Spleen (tissue), 11 donors: ENCODE measurements around the gene LAMTOR2. TPM values are rescaled to one million over a fixed set of nuclear protein-coding genes. Genes with fewer than 3 reads are reported as not detected.

Experiments used
- DNase-seq: peaks from one replicate; pipeline ENCODE4 v3.0.0-alpha.2; 2020
- H3K27ac ChIP-seq, 8 donors: fragments of 200-600 bp; sonication (generic) in 7 of 8; 1 replicate in 4 of 8; 2 replicates in 4 of 8; pipeline versions ENCODE4 v1.5.0 to v1.8.0; 2016 to 2021; ENCODE audit warnings: inconsistent platforms in 4 of 8, mild to moderate bottlenecking in 4 of 8, moderate library complexity in 1 of 8
- H3K27me3 ChIP-seq, 7 donors: fragments of 200-600 bp; sonication (generic) in 6 of 7; replicated peaks in 1 of 7; 1 replicate in 4 of 7; 2 replicates in 3 of 7; pipeline versions ENCODE4 v1.5.0 to v1.8.0; 2016 to 2021; ENCODE audit warnings: inconsistent platforms in 3 of 7, mild to moderate bottlenecking in 1 of 7
- H3K36me3 ChIP-seq, 6 donors: fragments of 200-600 bp; sonication (generic) in 5 of 6; 1 replicate in 4 of 6; 2 replicates in 2 of 6; pipeline versions ENCODE4 v1.5.0 to v1.8.0; 2016 to 2021; ENCODE audit warnings: inconsistent platforms in 2 of 6
- H3K4me1 ChIP-seq, 6 donors: fragments of 200-600 bp; sonication (generic) in 5 of 6; 1 replicate in 3 of 6; 2 replicates in 3 of 6; pipeline versions ENCODE4 v1.5.0 to v1.8.0; 2016 to 2021; ENCODE audit warnings: inconsistent platforms in 3 of 6
- H3K4me3 ChIP-seq, 8 donors: fragments of 200-600 bp; sonication (generic) in 7 of 8; 1 replicate in 4 of 8; 2 replicates in 4 of 8; pipeline versions ENCODE4 v1.5.0 to v1.8.0; 2016 to 2021; ENCODE audit warnings: inconsistent platforms in 4 of 8, mild to moderate bottlenecking in 4 of 8, moderate library complexity in 2 of 8
- H3K9me3 ChIP-seq, 8 donors: fragments of 200-600 bp; sonication (generic) in 7 of 8; 1 replicate in 4 of 8; 2 replicates in 4 of 8; pipeline versions ENCODE4 v1.5.0 to v1.8.0; 2016 to 2021; ENCODE audit warnings: inconsistent platforms in 4 of 8
- POLR2A ChIP-seq, 3 donors: fragments of 450-650 bp; IDR thresholded peaks; one replicate each; pipeline ENCODE4 v1.5.1; 2017; ENCODE audit warnings: antibody characterized with exemption in 3 of 3, mild to moderate bottlenecking in 1 of 3
- POLR2AphosphoS5 ChIP-seq, 3 donors: sonication (generic); formaldehyde crosslinking; IDR thresholded peaks; one replicate each; pipeline ENCODE4 v1.5.1; 2017; ENCODE audit warnings: antibody characterized with exemption in 3 of 3
- WGBS, 5 donors: extraction: QIAGEN DNeasy Blood & Tissue Kit in 3 of 5; methylation state at CpG; one replicate each; pipeline versions ENCODE4 v1.1.5 to v1.1.7; 2013 to 2018; 5-methylcytosine and 5-hydroxymethylcytosine counted together
- intact Hi-C: fragments of 100-400 bp; cut with DNase I; formaldehyde crosslinking; loops from one replicate; pipeline ENCODE4 v1.15.0; 2023; ENCODE audit warnings: low total_unique reads
- polyA plus RNA-seq, 3 donors: library from polyadenylated mRNA; stranded (reverse); fragments of 200-250 nt; gene quantifications; one replicate each; pipeline ENCODE4 v1.2.1, GENCODE V29; 2013
- total RNA-seq, 7 donors: library from RNA; depleted of rRNA in 3 of 7; stranded (reverse); fragments of >200 nt in 3 of 7; fragmentation: NEBNext Ultra II Directional in 4 of 7; extraction: Animal tissue kit (Norgen Biotek cat#: 25700) in 4 of 7; gene quantifications; one replicate each; pipeline versions ENCODE4 v1.1.0 to v1.2.1, GENCODE V29; 2016 to 2021
- TF ChIP-seq, protein P1 (sequence below), 11 experiments: fragments of 200-600 bp in 7 of 11; fragments of 450-650 bp in 4 of 11; sonication (generic) in 4 of 11; IDR thresholded peaks in 8 of 11; conservative IDR thresholded peaks in 3 of 11; 1 replicate in 7 of 11; 2 replicates in 4 of 11; pipeline versions ENCODE4 v1.4.0 to v1.8.0; 2016 to 2021; ENCODE audit warnings: antibody characterized with exemption in 11 of 11, inconsistent platforms in 4 of 11, mild to moderate bottlenecking in 1 of 11
- donor health status: healthy with polysubstance abuse.
- donor health status: DM: no; HTN: no; CAD: no; lungs with moderate emphysema.
- donor health status: DM: no; HTN: no; CAD: no.
- donor health status: Bipolar disorder and iron deficiency.
- donor health status: healthy.
- donor health status: DM: no; HTN: no; CAD: no.
- donor health status: DM: yes; HTN: yes; CAD: no.

The LAMTOR2 gene
- total and polyA plus RNA-seq, 10 donors: 29.5 to 121 (median 44.7) TPM

- H3K4me1 ChIP-seq: peaks cover 0 to 12% (median 0%) of the 10 kb centered on the region in 6 donors
- TF ChIP-seq POLR2A (IDR thresholded peaks at IDR 0.05): no peak
- no peak for TF ChIP-seq POLR2AphosphoS5 (IDR thresholded peaks at IDR 0.05)
- TF ChIP-seq, protein P1, sequence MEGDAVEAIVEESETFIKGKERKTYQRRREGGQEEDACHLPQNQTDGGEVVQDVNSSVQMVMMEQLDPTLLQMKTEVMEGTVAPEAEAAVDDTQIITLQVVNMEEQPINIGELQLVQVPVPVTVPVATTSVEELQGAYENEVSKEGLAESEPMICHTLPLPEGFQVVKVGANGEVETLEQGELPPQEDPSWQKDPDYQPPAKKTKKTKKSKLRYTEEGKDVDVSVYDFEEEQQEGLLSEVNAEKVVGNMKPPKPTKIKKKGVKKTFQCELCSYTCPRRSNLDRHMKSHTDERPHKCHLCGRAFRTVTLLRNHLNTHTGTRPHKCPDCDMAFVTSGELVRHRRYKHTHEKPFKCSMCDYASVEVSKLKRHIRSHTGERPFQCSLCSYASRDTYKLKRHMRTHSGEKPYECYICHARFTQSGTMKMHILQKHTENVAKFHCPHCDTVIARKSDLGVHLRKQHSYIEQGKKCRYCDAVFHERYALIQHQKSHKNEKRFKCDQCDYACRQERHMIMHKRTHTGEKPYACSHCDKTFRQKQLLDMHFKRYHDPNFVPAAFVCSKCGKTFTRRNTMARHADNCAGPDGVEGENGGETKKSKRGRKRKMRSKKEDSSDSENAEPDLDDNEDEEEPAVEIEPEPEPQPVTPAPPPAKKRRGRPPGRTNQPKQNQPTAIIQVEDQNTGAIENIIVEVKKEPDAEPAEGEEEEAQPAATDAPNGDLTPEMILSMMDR (IDR thresholded peaks at IDR 0.05 in 8 of 11, conservative IDR thresholded peaks at IDR 0.05 in 3 of 11): no peak
- 81 to 100% (median 96%) methylated on average over 2 of the region's 2 CpGs for WGBS, 5 donors
- no peak overlapping the region for H3K4me3 ChIP-seq
- no peaks in the 10 kb centered on the region for H3K36me3 ChIP-seq
- H3K9me3 ChIP-seq: no peaks in the 10 kb centered on the region
- H3K27me3 ChIP-seq: peaks cover 0 to under 1% (median 0%) of the 10 kb centered on the region in 7 donors
- no peak overlapping the region for H3K27ac ChIP-seq
- intact Hi-C loops: no loop called here
- DNase-seq: no peak
Observed at GRCh38 chr1:156064615-156065014, 10.0 kb downstream of the LAMTOR2 start.

- no peak for DNase-seq
Observed at GRCh38 chr1:156065212-156065611, 10.6 kb downstream of the LAMTOR2 start.

DNA sequence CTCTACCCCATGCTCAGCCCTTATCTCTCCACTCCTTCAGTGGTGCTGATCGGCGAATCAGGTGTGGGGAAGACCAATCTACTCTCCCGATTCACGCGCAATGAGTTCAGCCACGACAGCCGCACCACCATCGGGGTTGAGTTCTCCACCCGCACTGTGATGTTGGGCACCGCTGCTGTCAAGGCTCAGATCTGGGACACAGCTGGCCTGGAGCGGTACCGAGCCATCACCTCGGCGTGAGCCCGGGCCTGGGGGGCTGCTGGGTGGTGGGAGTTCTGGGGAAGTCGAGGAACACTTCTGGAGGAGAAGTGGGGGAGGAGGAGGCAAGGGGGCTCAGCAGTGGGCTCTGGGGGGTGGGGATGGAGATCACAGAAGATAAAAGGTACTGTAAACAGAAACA lies 11.3 kb downstream of the LAMTOR2 start:
- TF ChIP-seq POLR2AphosphoS5 (IDR thresholded peaks at IDR 0.05) (no peak), POLR2A (IDR thresholded peaks at IDR 0.05) (no peak)
- TF ChIP-seq, protein P1 (IDR thresholded peaks at IDR 0.05 in 8 of 11, conservative IDR thresholded peaks at IDR 0.05 in 3 of 11): no peak
- Histone ChIP-seq H3K27ac (no peak overlapping the region), H3K27me3 (peaks cover 0 to 8% (median 0%) of the 10 kb centered on the region in 7 donors), H3K4me1 (peaks cover 0 to 12% (median 0%) of the 10 kb centered on the region in 6 donors), H3K36me3 (no peaks in the 10 kb centered on the region), H3K9me3 (no peaks in the 10 kb centered on the region), H3K4me3 (no peak overlapping the region)
- WGBS, 5 donors: 71 to 84% (median 75%) methylated on average over 14 to 16 of the region's 16 CpGs
- intact Hi-C loops: no loop called here
- no peak for DNase-seq

More at GRCh38 chr1:156065212-156065611, 10.6 kb downstream of the LAMTOR2 start:
- WGBS, 5 donors: 85 to 93% (median 87%) methylated on average over 3 of the region's 3 CpGs
- peaks cover 0 to 12% (median 0%) of the 10 kb centered on the region in 6 donors for H3K4me1 ChIP-seq
- no peaks in the 10 kb centered on the region for H3K9me3 ChIP-seq
- TF ChIP-seq POLR2AphosphoS5 (IDR thresholded peaks at IDR 0.05): no peak
- TF ChIP-seq, protein P1 (IDR thresholded peaks at IDR 0.05 in 8 of 11, conservative IDR thresholded peaks at IDR 0.05 in 3 of 11): no peak
- no peak for TF ChIP-seq POLR2A (IDR thresholded peaks at IDR 0.05)
- H3K27ac ChIP-seq: no peak overlapping the region
- H3K27me3 ChIP-seq: peaks cover 0 to 6% (median 0%) of the 10 kb centered on the region in 7 donors
- intact Hi-C loops: no loop called here
- H3K4me3 ChIP-seq: no peak overlapping the region
- H3K36me3 ChIP-seq: no peaks in the 10 kb centered on the region

DNA sequence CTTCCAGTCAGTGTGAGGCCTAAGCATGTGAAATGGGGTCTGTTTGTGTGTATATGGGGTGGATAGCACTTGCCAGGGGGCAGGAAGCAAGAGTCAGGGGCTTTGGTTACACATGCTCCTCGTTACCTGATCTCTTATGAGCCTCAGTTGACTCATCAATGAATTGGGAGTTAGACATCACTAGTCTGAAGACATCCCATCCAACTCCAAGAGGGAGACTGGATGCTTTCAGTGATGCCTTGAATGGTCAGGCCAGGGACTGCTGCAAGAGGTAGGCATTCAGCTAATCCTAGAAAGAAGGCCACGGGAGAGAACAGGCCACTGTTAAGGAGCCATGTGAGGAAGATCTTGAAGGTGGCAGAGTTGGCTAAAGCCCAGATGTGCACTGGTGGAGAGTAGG lies 12.7 kb downstream of the LAMTOR2 start:
- peaks cover 0 to 12% (median 0%) of the 10 kb centered on the region in 6 donors for H3K4me1 ChIP-seq
- 71 to 83% (median 75%) methylated on average over 2 of the region's 2 CpGs for WGBS, 5 donors
- no peak overlapping the region for H3K27ac ChIP-seq
- no peak for DNase-seq
- TF ChIP-seq, protein P1 (IDR thresholded peaks at IDR 0.05 in 8 of 11, conservative IDR thresholded peaks at IDR 0.05 in 3 of 11): no peak
- TF ChIP-seq POLR2A (IDR thresholded peaks at IDR 0.05) (no peak), POLR2AphosphoS5 (IDR thresholded peaks at IDR 0.05) (no peak)
- no peak overlapping the region for H3K4me3 ChIP-seq
- H3K9me3 ChIP-seq: no peaks in the 10 kb centered on the region
- intact Hi-C loops: no loop called here
- H3K27me3 ChIP-seq: peaks cover 0 to 8% (median 0%) of the 10 kb centered on the region in 7 donors
- H3K36me3 ChIP-seq: no peaks in the 10 kb centered on the region
